Chondrocyte (in vitro differentiated cells): ENCODE results near the gene GALNT1. TPM values are rescaled to one million over a fixed set of nuclear protein-coding genes. Genes with fewer than 3 reads are reported as not detected.
A peak's percentile ranks its signal among the peaks of the same experiment; 100 is the strongest.

Source experiments
- DNase-seq: peaks from one replicate; pipeline ENCODE4 v3.0.0; 2021; ENCODE audit warnings: mixed read lengths, low spot score
- H3K27ac Mint-ChIP-seq: one replicate; pipeline ENCODE4 v1.8.0; 2021; ENCODE audit warnings: mild to moderate bottlenecking, moderate library complexity, mixed read lengths; ENCODE audit not compliant: unreplicated experiment
- H3K27me3 Mint-ChIP-seq: 2 replicates; pipeline ENCODE4 v1.8.0; 2021; ENCODE audit warnings: low read depth, mixed read lengths
- H3K36me3 Mint-ChIP-seq: 2 replicates; pipeline ENCODE4 v1.8.0; 2021; ENCODE audit warnings: low read depth, mixed read lengths
- H3K4me1 Mint-ChIP-seq: 2 replicates; pipeline ENCODE4 v1.8.0; 2021; ENCODE audit warnings: low read depth, mild to moderate bottlenecking, mixed read lengths
- H3K4me3 Mint-ChIP-seq: one replicate; pipeline ENCODE4 v1.8.0; 2021; ENCODE audit warnings: mild to moderate bottlenecking, moderate library complexity, mixed read lengths; ENCODE audit not compliant: unreplicated experiment
- H3K9me3 Mint-ChIP-seq: 2 replicates; pipeline ENCODE4 v1.8.0; 2021; ENCODE audit warnings: low read depth, mixed read lengths
- total RNA-seq: library from RNA; stranded (reverse); gene quantifications from 3 replicates; pipeline ENCODE4 v1.2.1, GENCODE V29; 2021
- TF ChIP-seq, protein P1 (sequence below): fragments of 200-600 bp; sonication (generic); IDR thresholded peaks from 2 replicates; pipeline ENCODE4 v1.5.0; 2021; ENCODE audit warnings: antibody characterized with exemption, mild to moderate bottlenecking, moderate library complexity

GALNT1 gene
- total RNA-seq, 1 donor from 2014 or later, result 228 TPM

DNA sequence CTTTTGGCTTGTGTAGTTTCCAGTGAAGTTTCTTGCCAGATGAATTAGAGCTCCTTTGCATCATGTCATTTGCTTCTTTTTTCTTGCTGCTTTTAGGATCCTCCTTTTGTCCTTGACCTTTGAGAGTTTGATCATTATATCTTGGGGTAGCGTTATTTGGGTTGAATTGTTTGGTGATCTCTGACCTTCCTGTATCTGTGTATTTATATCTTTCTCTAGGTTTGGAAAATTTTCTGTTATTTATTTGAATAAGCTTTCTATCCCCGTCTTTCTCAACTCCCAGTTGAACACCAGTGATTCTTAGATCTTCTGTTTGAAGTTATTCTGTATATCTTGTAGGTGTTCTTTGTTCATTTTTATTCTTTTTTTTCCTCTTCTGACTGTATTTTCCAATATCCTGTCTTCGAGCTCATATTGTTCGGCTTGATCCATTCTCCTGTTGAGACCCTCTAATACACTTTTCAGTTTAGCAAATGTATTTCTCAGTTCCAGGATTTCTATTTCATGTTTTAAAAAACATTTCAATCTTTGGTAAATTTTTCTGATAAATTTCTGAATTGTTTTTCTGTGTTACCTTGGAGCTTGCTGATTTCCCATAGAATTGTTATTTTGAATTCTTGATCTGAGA is 20.8 kb downstream of the GALNT1 start:
- H3K27me3 Mint-ChIP-seq, result no peaks in the 10 kb centered on the region
- H3K9me3 Mint-ChIP-seq, result peaks cover 29% of the 10 kb centered on the region
- H3K36me3 Mint-ChIP-seq, result peaks cover 18% of the 10 kb centered on the region
- no peak overlapping the region for H3K4me3 Mint-ChIP-seq
- H3K4me1 Mint-ChIP-seq, result peaks cover 65% of the 10 kb centered on the region
- H3K27ac Mint-ChIP-seq, result peak overlapping the region; percentile 37
- TF ChIP-seq, protein P1, sequence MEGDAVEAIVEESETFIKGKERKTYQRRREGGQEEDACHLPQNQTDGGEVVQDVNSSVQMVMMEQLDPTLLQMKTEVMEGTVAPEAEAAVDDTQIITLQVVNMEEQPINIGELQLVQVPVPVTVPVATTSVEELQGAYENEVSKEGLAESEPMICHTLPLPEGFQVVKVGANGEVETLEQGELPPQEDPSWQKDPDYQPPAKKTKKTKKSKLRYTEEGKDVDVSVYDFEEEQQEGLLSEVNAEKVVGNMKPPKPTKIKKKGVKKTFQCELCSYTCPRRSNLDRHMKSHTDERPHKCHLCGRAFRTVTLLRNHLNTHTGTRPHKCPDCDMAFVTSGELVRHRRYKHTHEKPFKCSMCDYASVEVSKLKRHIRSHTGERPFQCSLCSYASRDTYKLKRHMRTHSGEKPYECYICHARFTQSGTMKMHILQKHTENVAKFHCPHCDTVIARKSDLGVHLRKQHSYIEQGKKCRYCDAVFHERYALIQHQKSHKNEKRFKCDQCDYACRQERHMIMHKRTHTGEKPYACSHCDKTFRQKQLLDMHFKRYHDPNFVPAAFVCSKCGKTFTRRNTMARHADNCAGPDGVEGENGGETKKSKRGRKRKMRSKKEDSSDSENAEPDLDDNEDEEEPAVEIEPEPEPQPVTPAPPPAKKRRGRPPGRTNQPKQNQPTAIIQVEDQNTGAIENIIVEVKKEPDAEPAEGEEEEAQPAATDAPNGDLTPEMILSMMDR, result no peak
- no peak for DNase-seq

DNA sequence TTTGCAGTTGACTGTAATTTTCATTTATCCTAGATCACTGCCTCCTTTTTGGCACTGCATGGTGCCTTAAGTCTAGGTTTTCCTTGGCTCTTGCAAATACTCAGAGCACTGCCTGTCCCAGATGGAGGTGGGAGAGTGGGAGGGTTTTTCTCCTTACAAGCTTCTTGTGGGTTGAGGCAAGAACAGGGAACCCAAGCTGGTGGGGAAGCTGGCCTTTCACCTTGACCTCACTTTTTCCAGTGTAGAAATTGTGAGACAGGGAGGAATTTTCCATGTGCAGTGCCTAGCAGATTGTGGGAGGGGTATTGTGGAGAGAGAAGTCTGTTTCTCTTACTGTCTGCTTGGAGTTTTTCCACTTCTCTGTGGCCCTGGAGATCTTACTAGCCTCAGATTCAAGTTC is 21.5 kb downstream of the GALNT1 start:
- H3K4me1 Mint-ChIP-seq, result peaks cover 70% of the 10 kb centered on the region
- no peaks in the 10 kb centered on the region for H3K27me3 Mint-ChIP-seq
- no peak overlapping the region for H3K27ac Mint-ChIP-seq
- H3K9me3 Mint-ChIP-seq, result peaks cover 29% of the 10 kb centered on the region
- no peak overlapping the region for H3K4me3 Mint-ChIP-seq
- TF ChIP-seq, protein P1, result no peak
- peaks cover 18% of the 10 kb centered on the region for H3K36me3 Mint-ChIP-seq
- DNase-seq, result no peak

DNA sequence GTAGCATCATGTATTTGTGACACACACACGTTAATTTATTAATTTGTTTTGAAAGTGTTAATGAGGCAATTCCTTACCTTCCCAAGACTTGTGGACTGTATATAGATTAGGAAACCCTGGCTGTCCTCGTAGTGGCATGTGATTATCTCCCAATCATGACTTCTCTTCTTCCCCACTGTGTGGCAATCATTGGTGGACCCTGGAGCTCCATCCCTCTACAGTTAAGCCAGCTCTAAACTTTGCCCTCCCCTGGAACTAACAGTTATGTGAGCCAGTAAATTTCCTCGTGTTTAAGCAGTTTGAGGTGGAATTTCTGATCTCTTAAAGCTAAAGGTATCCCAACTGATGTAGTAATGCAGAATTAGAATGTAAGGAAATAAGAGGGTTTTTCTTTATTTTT is 22.0 kb downstream of the GALNT1 start:
- no peak overlapping the region for H3K4me3 Mint-ChIP-seq
- peaks cover 16% of the 10 kb centered on the region for H3K36me3 Mint-ChIP-seq
- peaks cover 73% of the 10 kb centered on the region for H3K4me1 Mint-ChIP-seq
- H3K27me3 Mint-ChIP-seq, result no peaks in the 10 kb centered on the region
- H3K27ac Mint-ChIP-seq, result no peak overlapping the region
- TF ChIP-seq, protein P1, result no peak
- DNase-seq, result no peak
- H3K9me3 Mint-ChIP-seq, result peaks cover 29% of the 10 kb centered on the region

DNA sequence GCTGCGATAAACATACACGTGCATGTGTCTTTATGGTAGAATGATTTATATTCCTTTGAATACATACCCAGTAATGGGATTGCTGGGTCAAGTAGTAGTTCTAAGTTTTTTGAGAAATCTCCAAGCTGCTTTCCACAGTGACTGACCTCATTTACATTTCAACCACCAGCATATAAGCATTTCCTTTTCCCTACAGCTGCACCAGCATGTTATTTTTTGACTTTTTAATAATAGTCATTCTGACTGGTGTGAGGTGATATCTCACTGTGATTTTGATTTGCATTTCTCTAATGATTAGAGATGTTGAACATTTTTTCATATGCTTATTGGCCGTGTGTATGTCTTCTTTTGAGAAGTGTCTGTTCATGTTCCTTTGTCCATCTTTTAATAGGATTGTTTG is 22.8 kb downstream of the GALNT1 start:
- Mint-ChIP-seq H3K27me3 (no peaks in the 10 kb centered on the region), H3K4me1 (peaks cover 81% of the 10 kb centered on the region), H3K4me3 (no peak overlapping the region), H3K27ac (no peak overlapping the region), H3K36me3 (peaks cover 16% of the 10 kb centered on the region), H3K9me3 (peaks cover 29% of the 10 kb centered on the region)
- DNase-seq, result no peak
- TF ChIP-seq, protein P1, result no peak

DNA sequence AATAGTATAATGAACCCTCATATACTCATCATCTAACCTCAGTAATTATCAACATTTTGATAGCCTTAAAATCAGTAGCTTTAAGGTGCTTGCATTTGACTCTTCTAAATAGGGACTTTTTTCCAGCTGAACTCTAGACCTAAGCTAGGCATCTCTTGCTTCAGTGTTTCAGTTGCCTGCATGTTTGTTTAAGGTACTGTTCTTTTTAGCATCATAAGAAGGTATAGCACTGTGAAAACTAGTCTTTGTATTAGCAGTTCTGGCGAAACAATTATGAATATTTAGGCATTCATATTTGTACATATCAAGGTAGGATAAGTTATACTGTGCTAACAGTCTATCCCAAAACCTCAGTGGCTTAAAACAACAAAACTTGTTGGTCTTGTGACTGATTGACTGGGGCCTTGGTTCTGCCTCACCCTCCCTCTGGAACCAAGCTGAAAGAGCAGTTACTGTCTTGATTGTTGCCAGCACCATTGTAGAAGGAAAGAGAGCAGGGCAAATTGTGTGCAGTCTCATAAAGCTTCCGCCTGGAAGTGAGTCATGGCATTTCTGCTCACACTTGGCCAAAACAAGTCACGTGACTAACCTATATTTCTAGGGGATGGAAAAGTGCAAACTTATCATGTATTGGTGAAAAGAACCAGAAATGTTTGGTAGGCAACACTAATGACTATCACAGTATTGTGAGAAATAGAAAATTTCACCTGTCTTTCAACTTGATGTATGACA is 24.3 kb downstream of the GALNT1 start:
- Mint-ChIP-seq H3K4me3 (no peak overlapping the region), H3K9me3 (peaks cover 23% of the 10 kb centered on the region), H3K27ac (no peak overlapping the region), H3K36me3 (peaks cover 11% of the 10 kb centered on the region), H3K27me3 (no peaks in the 10 kb centered on the region), H3K4me1 (peaks cover 83% of the 10 kb centered on the region)
- no peak for DNase-seq
- TF ChIP-seq, protein P1, result no peak
